ENCODE measurements around the gene DGLUCY.

Gene DGLUCY

GRCh38 chr14:91258876-91259275 is 145.0 kb downstream of the DGLUCY start:
- TF ChIP-seq GLIS3 (CRISPR knock-in tag; IDR thresholded peaks at IDR 0.05) (no peak), PPARA (CRISPR knock-in tag; IDR thresholded peaks at IDR 0.05; ENCODE audit: borderline replicate concordance) (no peak), SNAI2 (CRISPR knock-in tag; IDR thresholded peaks at IDR 0.05) (no peak), BACH2 (CRISPR knock-in tag; IDR thresholded peaks at IDR 0.05; ENCODE audit: borderline replicate concordance) (no peak), ESRRG (CRISPR knock-in tag; IDR thresholded peaks at IDR 0.05) (no peak), POU6F1 (CRISPR knock-in tag; IDR thresholded peaks at IDR 0.05; ENCODE audit: borderline replicate concordance, low read depth) (no peak), ISL1 (CRISPR knock-in tag; IDR thresholded peaks at IDR 0.05) (no peak), ARNTL (CRISPR knock-in tag; IDR thresholded peaks at IDR 0.05; ENCODE audit: borderline replicate concordance, low read depth) (no peak), TOX (CRISPR knock-in tag; IDR thresholded peaks at IDR 0.05; ENCODE audit: borderline replicate concordance) (no peak), ZFP30 (CRISPR knock-in tag; IDR thresholded peaks at IDR 0.05) (no peak), CREB5 (CRISPR knock-in tag; IDR thresholded peaks at IDR 0.05; ENCODE audit: low read depth) (no peak)
- ATAC-seq, result no peak

GRCh38 chr14:91261115-91261514 is 147.2 kb downstream of the DGLUCY start:
- ATAC-seq, result no peak
- TF ChIP-seq ARNTL (CRISPR knock-in tag; IDR thresholded peaks at IDR 0.05; ENCODE audit: borderline replicate concordance, low read depth) (no peak), SNAI2 (CRISPR knock-in tag; IDR thresholded peaks at IDR 0.05) (no peak), TSHZ2 (CRISPR knock-in tag; IDR thresholded peaks at IDR 0.05) (no peak), POU6F1 (CRISPR knock-in tag; IDR thresholded peaks at IDR 0.05; ENCODE audit: borderline replicate concordance, low read depth) (no peak), OSR1 (CRISPR knock-in tag; IDR thresholded peaks at IDR 0.05) (no peak), ZNF565 (CRISPR knock-in tag; conservative IDR thresholded peaks at IDR 0.05; ENCODE audit: low read depth) (no peak), ZNF8 (CRISPR knock-in tag; IDR thresholded peaks at IDR 0.05) (no peak), CSDC2 (CRISPR knock-in tag; IDR thresholded peaks at IDR 0.05) (no peak), ISL1 (CRISPR knock-in tag; IDR thresholded peaks at IDR 0.05) (no peak)

GRCh38 chr14:91261986-91262549 is 148.2 kb downstream of the DGLUCY start:
- no peak for ATAC-seq
- TF ChIP-seq ZFP3 (CRISPR knock-in tag; IDR thresholded peaks at IDR 0.05), result no peak
- no peak for TF ChIP-seq OSR1 (CRISPR knock-in tag; IDR thresholded peaks at IDR 0.05)
- TF ChIP-seq CSDC2 (CRISPR knock-in tag; IDR thresholded peaks at IDR 0.05), result no peak

GRCh38 chr14:91263329-91263728 is 149.5 kb downstream of the DGLUCY start:
- ATAC-seq, result no peak
- TF ChIP-seq TCF4 (CRISPR knock-in tag; IDR thresholded peaks at IDR 0.05; ENCODE audit: borderline replicate concordance) (no peak), PATZ1 (CRISPR knock-in tag; IDR thresholded peaks at IDR 0.05; ENCODE audit: borderline replicate concordance) (no peak), RARB (CRISPR knock-in tag; IDR thresholded peaks at IDR 0.05) (no peak), ZNF70 (CRISPR knock-in tag; IDR thresholded peaks at IDR 0.05) (no peak), ZNF565 (CRISPR knock-in tag; conservative IDR thresholded peaks at IDR 0.05; ENCODE audit: low read depth) (no peak)

Measured in SK-N-SH treated with all-trans-retinoic acid at 6 μM for 48 hours (cell line).